ENCODE measurements around the gene YBX3.
A peak's percentile ranks its signal among the peaks of the same experiment; 100 is the strongest.

The YBX3 gene

DNA sequence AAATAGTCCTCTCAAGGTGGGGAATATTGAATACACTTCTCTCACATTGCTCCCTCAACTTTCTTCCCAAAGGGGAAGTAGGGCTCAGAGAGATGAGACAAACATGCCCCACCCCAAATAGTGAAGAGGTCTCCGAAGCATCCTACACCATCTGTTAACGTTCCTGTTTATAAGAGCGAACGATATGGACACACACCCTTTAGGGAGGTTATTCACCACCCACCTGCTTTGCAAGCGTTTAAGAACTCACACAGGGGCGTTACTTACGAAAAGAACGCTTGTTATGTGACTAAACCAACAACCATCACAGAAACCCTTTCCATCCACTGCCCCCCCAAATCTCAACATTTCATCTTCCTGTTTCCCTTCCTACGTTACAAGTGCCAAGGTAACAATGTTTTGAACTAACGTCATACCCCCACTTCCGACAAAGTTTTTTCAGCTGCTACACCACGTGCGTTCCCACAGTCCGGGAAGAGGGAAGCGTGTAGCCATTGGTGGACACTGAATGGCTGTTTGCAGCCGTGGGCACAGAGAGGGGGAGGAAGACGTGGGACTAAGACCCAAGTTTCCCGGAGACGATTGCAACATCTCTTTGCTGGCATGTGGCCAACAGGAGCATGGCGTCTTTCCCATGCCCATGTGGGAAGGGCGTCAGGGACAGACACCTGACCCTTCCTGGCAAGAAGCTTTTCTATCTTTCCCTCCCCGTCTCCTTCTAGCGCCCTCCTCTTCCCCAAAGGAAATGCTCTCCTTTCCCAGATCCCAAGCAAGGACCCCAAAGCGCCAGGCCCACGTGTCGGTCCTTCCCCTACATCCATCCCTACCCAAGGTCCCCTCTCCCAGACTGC is 1.2 kb downstream of the YBX3 start:
- peak; percentile 70 for DNase-seq

DNA sequence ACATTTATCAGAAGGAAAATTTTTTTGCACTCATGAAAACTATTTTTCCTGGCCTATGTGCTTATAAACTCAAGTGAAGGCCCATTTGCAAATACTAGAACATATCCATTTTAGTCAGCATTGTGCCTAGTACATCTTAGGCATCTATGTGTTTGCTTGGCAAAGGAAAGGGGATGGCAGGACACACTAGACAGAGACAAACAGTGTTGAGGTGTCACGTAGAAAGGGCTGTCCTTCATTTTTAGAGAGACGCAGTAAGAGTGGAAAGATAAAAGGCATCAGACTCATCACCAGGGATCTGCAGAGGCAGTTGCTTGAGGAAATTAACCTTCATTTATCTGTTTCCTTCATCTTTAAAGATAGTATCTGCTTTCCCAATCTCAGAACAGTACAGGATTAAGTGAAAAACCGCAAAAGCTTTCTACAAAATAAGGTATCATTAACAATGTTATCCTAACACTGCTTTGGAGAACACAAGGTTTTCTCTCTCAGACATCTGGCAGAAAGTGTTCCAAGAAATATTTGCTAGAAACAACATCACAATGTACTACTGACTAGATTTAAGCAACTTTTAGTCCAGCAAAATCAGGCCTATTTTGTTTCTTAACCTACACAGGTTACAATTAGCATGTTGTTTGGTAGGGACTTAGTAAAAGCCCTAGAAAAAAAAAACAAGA is 2.0 kb downstream of the YBX3 start:
- no peak for DNase-seq

- DNase-seq: no peak
Observed at GRCh38 chr12:10719482-10719881, 3.6 kb downstream of the YBX3 start.

- DNase-seq: no peak
Observed at GRCh38 chr12:10718279-10718821, 4.8 kb downstream of the YBX3 start.

DNA sequence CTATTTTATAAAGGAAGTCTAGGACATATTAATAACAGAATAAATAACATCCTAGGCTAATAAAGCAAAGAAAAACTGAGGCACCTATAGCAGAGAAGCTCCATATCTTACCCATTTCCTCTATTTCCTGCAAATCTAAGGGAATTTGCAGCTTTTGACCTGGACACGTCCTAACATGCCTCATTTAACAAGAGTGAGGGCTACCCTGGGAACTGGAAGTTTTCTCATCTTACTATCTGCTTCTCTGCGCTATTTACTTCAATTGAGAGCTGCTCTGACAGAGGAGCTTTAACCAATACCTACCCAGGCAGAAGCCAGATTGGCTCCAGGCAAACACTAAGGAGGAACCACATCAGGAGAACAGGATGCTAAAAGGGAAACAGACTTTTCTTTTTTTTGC is 5.7 kb downstream of the YBX3 start:
- no peak for DNase-seq

DNA sequence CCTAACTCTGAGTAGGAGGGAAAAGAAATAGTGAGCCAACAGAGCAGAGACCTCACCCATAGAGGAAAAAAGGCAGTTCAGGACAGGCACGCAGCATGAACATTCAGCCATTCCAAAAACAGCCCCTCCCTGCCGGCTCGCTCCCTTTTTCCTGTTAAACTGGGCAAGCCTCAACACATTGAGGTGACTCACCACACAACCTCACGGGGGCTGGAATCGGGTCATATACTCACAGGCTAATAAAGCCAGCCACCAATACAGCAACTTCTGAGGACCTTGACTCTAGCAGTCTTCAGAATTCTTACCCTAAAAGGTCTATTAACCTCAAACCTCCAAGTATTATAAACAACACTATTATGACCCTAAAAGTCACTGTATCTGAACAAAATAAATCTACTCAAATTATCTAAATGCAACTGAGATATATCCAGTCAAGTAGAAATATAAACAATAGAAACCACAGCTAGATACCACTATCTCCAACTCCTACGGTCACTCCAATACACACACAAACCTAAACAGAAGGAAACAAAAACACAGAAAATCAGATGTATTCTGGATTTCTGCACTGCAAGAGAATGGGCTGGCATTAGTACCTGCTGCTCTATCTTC is 6.3 kb downstream of the YBX3 start:
- DNase-seq: no peak

- DNase-seq: no peak
Observed at GRCh38 chr12:10716277-10716676, 6.8 kb downstream of the YBX3 start.

DNA sequence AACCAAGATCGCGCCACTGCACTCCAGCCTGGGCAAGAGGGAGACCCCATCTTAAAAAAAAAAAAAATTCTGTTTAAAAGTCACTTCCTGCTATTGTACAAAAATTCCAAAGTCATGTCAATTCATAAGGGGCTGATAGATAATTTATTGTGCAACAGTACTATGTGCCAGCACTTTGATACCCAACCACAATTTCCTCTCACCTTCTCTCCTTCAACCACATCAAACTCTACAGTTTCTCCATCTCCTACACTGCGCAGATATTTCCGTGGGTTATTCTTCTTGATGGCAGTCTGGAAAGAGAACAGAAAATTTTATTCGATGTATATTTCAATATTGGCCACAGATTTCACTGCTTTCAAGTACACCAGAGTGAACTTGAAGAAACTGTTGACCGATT is 7.6 kb downstream of the YBX3 start:
- no peak for DNase-seq

DNA sequence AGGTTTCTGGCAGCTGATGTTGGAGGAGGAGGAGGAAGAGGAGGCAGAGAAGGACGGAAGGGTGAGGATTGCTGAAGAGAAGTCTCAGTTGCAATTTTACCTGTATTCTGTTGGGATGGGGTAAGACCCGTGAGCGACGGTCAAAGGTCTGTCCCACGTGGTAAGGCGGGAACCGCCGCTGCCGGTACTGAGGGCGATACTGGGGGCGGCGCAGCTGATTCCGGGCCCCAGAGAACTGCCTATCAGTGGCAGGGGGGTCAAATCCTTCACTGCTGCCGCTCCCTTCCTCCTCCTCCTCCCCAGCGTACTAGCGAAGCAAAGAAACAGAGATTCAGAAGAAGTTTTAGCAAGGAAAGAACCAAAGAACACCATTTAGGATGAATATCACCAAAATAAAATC is 13.3 kb downstream of the YBX3 start:
- DNase-seq: no peak

- no peak for DNase-seq
Observed at GRCh38 chr12:10708862-10709261, 14.3 kb downstream of the YBX3 start.

DNA sequence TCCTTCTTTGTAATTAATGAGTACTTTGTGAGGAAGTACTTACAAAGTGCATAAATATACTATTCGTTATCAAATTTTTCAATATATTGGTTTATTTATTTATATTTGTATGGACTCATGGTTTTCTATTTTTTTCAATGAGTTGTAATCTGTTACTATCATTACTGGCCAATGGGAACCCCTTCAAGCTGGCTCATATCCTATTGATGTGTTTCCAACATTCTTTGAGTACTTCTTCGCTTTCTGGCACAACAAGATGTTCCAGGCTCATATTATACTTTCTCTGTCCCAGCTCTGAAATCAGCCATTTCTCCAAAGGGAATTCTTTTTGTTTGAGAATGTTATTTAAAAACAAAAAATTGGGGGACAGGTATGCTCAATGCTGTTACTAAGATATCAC is 17.5 kb downstream of the YBX3 start:
- DNase-seq: no peak

GRCh38 chr12:10701843-10702242 is 21.3 kb downstream of the YBX3 start:
- DNase-seq: no peak

GRCh38 chr12:10701131-10701681 is 21.9 kb downstream of the YBX3 start:
- peak; percentile 63 for DNase-seq

DNA sequence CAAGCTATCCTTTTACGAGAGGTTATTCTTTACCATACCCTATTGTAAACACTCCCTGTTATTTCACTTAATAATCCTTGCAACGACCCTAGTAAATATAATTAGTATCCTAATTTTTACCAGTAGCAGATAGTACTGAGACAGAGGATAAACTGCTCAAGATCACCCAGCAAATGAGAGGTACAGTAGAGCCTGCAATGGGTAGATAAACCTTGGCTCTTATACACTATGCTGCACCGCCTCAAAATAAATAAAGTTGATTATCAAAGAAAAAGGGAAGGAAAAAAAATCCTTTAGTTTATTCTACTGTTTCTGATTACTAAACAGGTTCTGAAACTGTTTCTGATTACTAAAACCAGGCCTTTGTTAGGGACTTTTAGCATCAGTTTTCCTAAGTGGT is 22.5 kb downstream of the YBX3 start:
- no peak for DNase-seq

DNA sequence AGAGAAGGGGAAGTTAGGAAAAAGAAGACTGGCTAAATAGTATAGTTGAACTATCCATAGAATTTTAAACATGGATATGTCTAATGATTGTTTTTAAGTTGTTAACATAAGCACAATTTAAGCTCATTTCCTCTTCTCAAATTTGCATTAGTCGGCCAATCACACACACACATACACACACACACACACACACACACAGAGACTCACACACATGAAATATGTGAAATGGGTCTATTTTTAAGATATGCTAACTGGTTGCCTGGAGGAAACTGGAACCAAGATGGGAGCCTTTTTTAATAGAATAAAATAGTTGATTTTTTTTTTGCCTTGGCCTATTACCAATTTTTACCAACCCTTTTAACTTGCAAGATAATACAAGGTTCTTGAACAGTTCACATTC is 25.3 kb downstream of the YBX3 start:
- no peak for DNase-seq

DNA sequence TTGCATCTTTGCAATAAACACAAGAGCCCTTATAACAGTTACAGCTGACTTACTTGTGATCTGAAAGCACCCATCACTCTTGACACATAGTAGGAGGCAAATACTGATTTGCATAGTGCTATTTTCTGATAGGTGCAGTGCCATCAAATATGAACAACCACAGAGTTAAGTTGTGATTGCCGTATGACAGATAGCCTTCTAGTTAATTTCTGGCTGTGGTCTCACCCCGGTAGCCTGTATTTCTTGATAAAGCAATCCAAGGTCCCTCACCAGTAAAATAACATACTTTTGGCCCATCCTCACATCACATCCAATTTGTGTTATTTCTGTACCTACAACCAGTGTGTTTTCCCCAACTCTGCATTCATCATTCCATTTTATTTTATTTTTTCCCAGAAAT is 26.0 kb downstream of the YBX3 start:
- no peak for DNase-seq

- DNase-seq: no peak
Observed at GRCh38 chr12:10690906-10691305, 32.2 kb downstream of the YBX3 start.

GRCh38 chr12:10689146-10689545 is 34.0 kb downstream of the YBX3 start:
- DNase-seq: no peak

DNA sequence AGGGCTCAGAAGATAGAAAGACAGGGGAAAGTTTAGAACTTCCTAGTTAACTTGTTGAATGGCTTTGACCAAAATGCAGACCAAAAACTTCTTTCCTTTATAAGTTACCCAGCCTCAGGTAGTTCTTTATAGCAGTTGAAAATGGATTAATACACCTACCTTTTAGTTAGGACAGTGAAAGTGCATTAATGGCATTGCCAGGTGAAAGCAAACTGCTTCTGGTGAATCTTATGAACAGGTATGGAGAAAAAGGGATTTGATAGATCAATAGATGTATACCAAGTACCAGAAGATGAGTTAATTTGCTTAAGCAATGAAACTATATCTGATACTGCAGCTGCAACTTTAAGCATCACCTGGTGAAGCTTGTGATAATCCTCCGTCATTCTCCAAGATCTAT is 35.1 kb downstream of the YBX3 start:
- DNase-seq: no peak

- DNase-seq: peak; percentile 73
Observed at GRCh38 chr12:10673659-10674384, 49.3 kb downstream of the YBX3 start, which contains the start of gene STYK1. TSS of gene STYK1 (minus strand) at chr12:10674052. CDS start at chr12:10634618, 39,434 bp downstream.

GRCh38 chr12:10672231-10672868 is 50.8 kb downstream of the YBX3 start:
- no peak for DNase-seq

DNA sequence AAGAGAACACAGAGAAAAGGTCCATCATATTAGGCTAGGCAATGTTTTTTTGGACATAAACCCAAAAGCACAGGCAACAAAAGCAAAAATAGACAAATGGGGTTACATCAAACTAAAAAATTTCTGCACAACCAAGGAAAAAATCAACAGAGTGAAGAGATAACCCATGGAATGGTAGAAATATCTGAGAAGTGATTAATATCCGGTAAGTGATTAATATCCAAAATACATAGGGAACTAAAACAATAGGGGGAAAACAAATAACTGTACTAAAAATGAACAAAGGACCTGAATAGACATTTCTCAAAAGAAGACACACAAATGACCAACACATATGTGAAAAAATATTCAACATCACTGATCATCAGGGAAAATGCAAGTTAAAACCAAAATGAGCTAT is 53.6 kb downstream of the YBX3 start:
- DNase-seq: no peak
